Psoas muscle (tissue), 8 donors: ENCODE results near the gene BCAS4. TPM values are rescaled to one million over a fixed set of nuclear protein-coding genes. Genes with fewer than 3 reads are reported as not detected.

Experiments used
- ATAC-seq, 4 donors: fragments of 200-7000 bp; cut with Tn5 transposase; one replicate each; pipeline ENCODE4 v1.9.1; 2020; ENCODE audit warnings: moderate library complexity in 3 of 4, mild to moderate bottlenecking in 2 of 4
- DNase-seq, 2 donors: peaks; one replicate each; pipeline ENCODE4 v3.0.0-alpha.2; 2020
- H3K27ac ChIP-seq: fragments of 200-600 bp; one replicate; pipeline ENCODE4 v1.8.0; 2022
- H3K27me3 ChIP-seq, 3 donors: fragments of 200-600 bp in 1 of 3; one replicate each; pipeline versions ENCODE4 v1.6.1 to v1.8.0; 2013 to 2022; ENCODE audit warnings: low read length in 2 of 3, mild to moderate bottlenecking in 2 of 3, moderate library complexity in 1 of 3; ENCODE audit not compliant: insufficient read depth in 3 of 3
- H3K36me3 ChIP-seq, 2 donors: fragments of 200-600 bp in 1 of 2; one replicate each; pipeline versions ENCODE4 v1.6.1 to v1.8.0; 2013 to 2022; ENCODE audit warnings: low read depth in 1 of 2, mild to moderate bottlenecking in 1 of 2, moderate library complexity in 1 of 2; ENCODE audit not compliant: insufficient read depth in 1 of 2
- H3K4me1 ChIP-seq: fragments of 200-600 bp; one replicate; pipeline ENCODE4 v1.8.0; 2022
- H3K4me3 ChIP-seq: fragments of 200-600 bp; one replicate; pipeline ENCODE4 v1.8.0; 2022; ENCODE audit warnings: mild to moderate bottlenecking
- H3K9me3 ChIP-seq: fragments of 200-600 bp; one replicate; pipeline ENCODE4 v1.8.0; 2022
- WGBS, 3 donors: extraction: QIAGEN DNeasy Blood & Tissue Kit; methylation state at CpG; one replicate each; pipeline versions ENCODE4 v1.1.6 to v1.1.7; 2013; 5-methylcytosine and 5-hydroxymethylcytosine counted together
- intact Hi-C, 2 donors: fragments of 100-400 bp; cut with DNase I; formaldehyde crosslinking; loops; one replicate each; pipeline versions ENCODE4 v1.11.0 to v1.14.2; 2022
- polyA plus RNA-seq, 3 donors: library from polyadenylated mRNA; stranded (reverse); fragments of 200-250 nt; gene quantifications; one replicate each; pipeline ENCODE4 v1.2.3, GENCODE V29; 2013
- total RNA-seq, 4 donors: library from RNA; stranded (reverse); fragmentation: NEBNext Ultra II Directional in 2 of 4; extraction: Animal tissue kit (Norgen Biotek cat#: 25700) in 2 of 4; gene quantifications; one replicate each; pipeline versions ENCODE4 v1.2.1 to v1.2.4, GENCODE V29; 2021 to 2023
- TF ChIP-seq, protein P1 (sequence below): fragments of 200-600 bp; IDR thresholded peaks from one replicate; pipeline ENCODE4 v1.8.0; 2022; ENCODE audit warnings: antibody characterized with exemption
- donor health status: healthy with polysubstance abuse.
- donor health status: DM: no; HTN: no; CAD: no; lungs with moderate emphysema.
- donor health status: Bipolar disorder and iron deficiency.
- donor health status: healthy.
- donor health status: DM: yes; HTN: yes; CAD: no.
- donor health status: DM: no; HTN: no; CAD: no.
- donor health status: DM: no; HTN: no; CAD: no.
- donor health status: DM: yes; HTN: yes; CAD: no.

Gene BCAS4
- total and polyA plus RNA-seq, 7 donors, result 0.24 to 1.9 (median 0.38) TPM

DNA sequence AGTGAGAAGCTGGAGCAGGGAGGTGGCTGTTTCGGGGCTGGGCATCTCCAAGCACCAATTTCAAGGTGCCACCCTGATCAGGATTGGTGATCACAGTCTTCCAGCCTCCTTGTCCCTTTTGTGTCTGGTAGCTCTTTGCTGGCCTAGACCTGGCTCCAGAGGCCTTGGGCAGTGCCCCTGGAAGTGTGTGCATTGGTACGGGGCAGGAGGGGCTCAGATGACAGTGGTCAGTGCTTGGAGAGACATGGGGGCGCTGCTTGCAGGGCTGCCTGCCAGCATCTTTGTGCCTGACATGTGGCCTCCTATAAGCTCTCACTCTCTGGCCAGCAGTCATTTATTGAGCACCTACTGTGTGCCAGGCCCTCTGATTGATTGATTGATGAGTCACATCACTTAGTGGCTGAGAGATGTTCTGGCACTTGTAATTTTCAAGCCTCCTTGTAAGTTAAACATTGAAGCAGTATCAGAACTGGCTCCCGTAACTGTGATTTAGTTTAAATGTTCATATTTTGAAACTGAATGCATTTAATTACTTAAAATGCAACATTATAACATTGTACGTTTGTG lies 61.7 kb downstream of the BCAS4 start:
- ATAC-seq, result no peak
- TF ChIP-seq, protein P1, sequence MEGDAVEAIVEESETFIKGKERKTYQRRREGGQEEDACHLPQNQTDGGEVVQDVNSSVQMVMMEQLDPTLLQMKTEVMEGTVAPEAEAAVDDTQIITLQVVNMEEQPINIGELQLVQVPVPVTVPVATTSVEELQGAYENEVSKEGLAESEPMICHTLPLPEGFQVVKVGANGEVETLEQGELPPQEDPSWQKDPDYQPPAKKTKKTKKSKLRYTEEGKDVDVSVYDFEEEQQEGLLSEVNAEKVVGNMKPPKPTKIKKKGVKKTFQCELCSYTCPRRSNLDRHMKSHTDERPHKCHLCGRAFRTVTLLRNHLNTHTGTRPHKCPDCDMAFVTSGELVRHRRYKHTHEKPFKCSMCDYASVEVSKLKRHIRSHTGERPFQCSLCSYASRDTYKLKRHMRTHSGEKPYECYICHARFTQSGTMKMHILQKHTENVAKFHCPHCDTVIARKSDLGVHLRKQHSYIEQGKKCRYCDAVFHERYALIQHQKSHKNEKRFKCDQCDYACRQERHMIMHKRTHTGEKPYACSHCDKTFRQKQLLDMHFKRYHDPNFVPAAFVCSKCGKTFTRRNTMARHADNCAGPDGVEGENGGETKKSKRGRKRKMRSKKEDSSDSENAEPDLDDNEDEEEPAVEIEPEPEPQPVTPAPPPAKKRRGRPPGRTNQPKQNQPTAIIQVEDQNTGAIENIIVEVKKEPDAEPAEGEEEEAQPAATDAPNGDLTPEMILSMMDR, result no peak
- intact Hi-C loops, result no loop called here

DNA sequence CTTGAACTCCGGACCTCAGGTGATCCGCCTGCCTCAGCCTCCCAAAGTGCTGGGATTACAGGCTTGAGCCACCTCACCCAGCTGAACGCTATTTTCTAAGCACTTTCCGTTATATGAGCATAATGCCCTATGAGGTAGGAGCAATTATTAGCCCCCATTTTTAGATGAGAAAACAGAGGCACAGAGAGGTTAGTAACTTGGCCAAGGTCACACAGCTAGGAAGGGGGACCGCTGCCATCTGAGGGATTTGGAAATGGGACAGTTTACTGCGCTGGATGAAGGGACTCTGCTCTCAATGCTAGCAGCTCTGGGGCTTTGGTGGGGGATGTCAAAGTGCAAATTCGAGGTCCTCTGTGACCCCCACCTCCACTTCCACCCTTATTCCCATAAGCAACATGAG lies 62.5 kb downstream of the BCAS4 start:
- H3K9me3 ChIP-seq, result no peaks in the 10 kb centered on the region
- DNase-seq (no peak), ATAC-seq (no peak)
- no peaks in the 10 kb centered on the region for H3K4me1 ChIP-seq
- no peak overlapping the region for H3K4me3 ChIP-seq
- intact Hi-C loops, result no loop called here
- WGBS, 3 donors, result 91 to 96% (median 95%) methylated on average over 7 of the region's 7 CpGs
- H3K27ac ChIP-seq, result no peak overlapping the region
- TF ChIP-seq, protein P1, result no peak
- no peaks in the 10 kb centered on the region for H3K36me3 ChIP-seq
- no peaks in the 10 kb centered on the region for H3K27me3 ChIP-seq

More for the DNA sequence above, 61.7 kb downstream of the BCAS4 start:
- Histone ChIP-seq H3K4me3 (no peak overlapping the region), H3K4me1 (no peaks in the 10 kb centered on the region), H3K27me3 (no peaks in the 10 kb centered on the region), H3K27ac (no peak overlapping the region), H3K9me3 (no peaks in the 10 kb centered on the region), H3K36me3 (no peaks in the 10 kb centered on the region)
- DNase-seq, result no peak
- WGBS, 3 donors, result 73 to 85% (median 79%) methylated on average over 5 of the region's 5 CpGs

DNA sequence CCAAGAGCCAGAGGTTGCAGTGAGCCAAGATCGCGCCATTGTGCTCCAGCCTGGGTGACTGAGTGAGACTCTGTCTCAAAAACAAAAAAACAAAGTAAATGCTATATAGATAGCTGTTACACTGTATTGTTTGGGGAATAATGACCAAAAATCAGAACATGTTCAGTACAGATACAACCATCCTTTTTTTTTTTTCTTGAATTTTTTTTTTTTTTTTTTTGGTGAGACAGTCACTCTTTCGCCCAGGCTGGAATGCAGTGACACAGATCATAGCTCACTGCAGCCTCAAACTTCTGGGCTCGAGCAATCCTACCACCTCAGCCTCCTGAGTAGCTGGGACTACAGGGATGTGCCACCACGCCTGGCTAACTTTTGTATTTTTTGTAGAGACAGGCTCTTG lies 63.7 kb downstream of the BCAS4 start:
- DNase-seq (no peak), ATAC-seq (no peak)
- TF ChIP-seq, protein P1, result no peak
- Histone ChIP-seq H3K9me3 (no peaks in the 10 kb centered on the region), H3K27me3 (no peaks in the 10 kb centered on the region), H3K4me1 (no peaks in the 10 kb centered on the region), H3K4me3 (no peak overlapping the region), H3K27ac (no peak overlapping the region), H3K36me3 (no peaks in the 10 kb centered on the region)
- intact Hi-C loops, result no loop called here
- WGBS, 3 donors, result 93 to 95% (median 94%) methylated on average over 5 of the region's 5 CpGs

DNA sequence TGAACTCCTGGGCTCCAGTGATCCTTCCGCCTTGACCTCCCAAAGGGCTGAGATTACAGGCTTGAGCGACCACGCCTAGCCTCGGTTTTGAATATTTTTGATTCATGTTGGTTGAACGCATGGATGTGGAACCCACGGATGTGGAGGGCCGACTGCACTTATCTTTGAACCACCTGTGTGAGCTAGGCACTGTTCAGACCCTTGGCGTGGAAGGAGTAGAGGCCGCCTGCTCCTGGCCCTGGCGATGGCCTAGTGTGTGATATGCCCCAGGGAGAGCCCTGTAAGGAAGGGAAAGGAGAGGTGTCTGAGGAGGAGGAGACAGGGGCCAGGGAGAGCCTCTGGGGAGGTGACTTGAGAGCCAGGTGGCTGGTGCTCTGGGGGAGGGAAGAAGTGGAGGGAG lies 64.3 kb downstream of the BCAS4 start:
- H3K36me3 ChIP-seq, result no peaks in the 10 kb centered on the region
- 92 to 96% (median 95%) methylated on average over 10 of the region's 10 CpGs for WGBS, 3 donors
- TF ChIP-seq, protein P1, result no peak
- no peak overlapping the region for H3K4me3 ChIP-seq
- H3K27ac ChIP-seq, result no peak overlapping the region
- H3K4me1 ChIP-seq, result no peaks in the 10 kb centered on the region
- intact Hi-C loops, result no loop called here
- ATAC-seq (no peak), DNase-seq (no peak)
- H3K27me3 ChIP-seq, result no peaks in the 10 kb centered on the region
- no peaks in the 10 kb centered on the region for H3K9me3 ChIP-seq

DNA sequence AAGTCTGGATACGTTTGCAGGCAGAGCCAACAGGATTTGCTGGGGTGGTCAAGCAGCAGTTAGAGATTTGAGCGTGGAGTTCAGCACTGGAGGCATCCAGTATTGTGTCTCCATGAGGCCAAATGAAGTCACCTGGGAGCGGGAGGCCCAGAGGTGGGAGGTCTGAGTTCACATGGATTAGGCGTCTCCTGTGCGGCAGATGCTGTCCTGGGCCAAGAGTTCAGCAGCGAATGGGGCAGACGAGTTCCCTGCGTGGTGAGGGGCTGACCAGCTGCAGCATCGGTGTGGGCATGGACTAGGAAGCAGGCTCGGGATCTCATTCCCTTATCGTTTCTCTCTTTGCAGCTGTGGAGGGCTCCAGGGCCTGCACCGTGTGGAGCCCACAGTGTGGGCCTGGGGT lies 66.2 kb downstream of the BCAS4 start:
- TF ChIP-seq, protein P1, result no peak
- H3K4me3 ChIP-seq, result no peak overlapping the region
- H3K27ac ChIP-seq, result no peak overlapping the region
- no peaks in the 10 kb centered on the region for H3K4me1 ChIP-seq
- WGBS, 3 donors, result 66 to 70% (median 66%) methylated on average over 12 of the region's 12 CpGs
- intact Hi-C loops, result no loop called here
- no peaks in the 10 kb centered on the region for H3K9me3 ChIP-seq
- ATAC-seq (no peak), DNase-seq (no peak)
- no peaks in the 10 kb centered on the region for H3K36me3 ChIP-seq
- no peaks in the 10 kb centered on the region for H3K27me3 ChIP-seq
